NCI-H2081 (cell line): ENCODE data around the gene ZNF888.
"Not testable (repeated sequence)": the region's sequence is repeated elsewhere in the genome, so short reads cannot be mapped to it uniquely, and the experiment has no call there.

Experiments
- DNase-seq, 2 experiments: peaks; one replicate each; lab custom pipeline; 2025; lab: John Stamatoyannopoulos, UW

The ZNF888 gene

GRCh38 chr19:52880895-52881389 is 42.3 kb downstream of the ZNF888 start:
- no peak for DNase-seq

- not testable (repeated sequence) for DNase-seq
Measured at GRCh38 chr19:52872996-52873395, 50.2 kb downstream of the ZNF888 start.

GRCh38 chr19:52871466-52871865 is 51.8 kb downstream of the ZNF888 start:
- no peak for DNase-seq

- not testable (repeated sequence) for DNase-seq
Measured at GRCh38 chr19:52868031-52868430, 55.2 kb downstream of the ZNF888 start.

- DNase-seq, result peak; percentile 17 to 57
Measured at GRCh38 chr19:52857378-52858191, 65.6 kb downstream of the ZNF888 start, which contains the start of gene ZNF468. Gene ZNF468, minus strand, starts transcription at chr19:52857619. Its CDS starts 3,347 bp downstream, at chr19:52854272.

- not testable (repeated sequence) for DNase-seq
Measured at GRCh38 chr19:52856540-52857377, 66.5 kb downstream of the ZNF888 start.
